ENCODE measurements around the gene CYREN.

CYREN gene

DNA sequence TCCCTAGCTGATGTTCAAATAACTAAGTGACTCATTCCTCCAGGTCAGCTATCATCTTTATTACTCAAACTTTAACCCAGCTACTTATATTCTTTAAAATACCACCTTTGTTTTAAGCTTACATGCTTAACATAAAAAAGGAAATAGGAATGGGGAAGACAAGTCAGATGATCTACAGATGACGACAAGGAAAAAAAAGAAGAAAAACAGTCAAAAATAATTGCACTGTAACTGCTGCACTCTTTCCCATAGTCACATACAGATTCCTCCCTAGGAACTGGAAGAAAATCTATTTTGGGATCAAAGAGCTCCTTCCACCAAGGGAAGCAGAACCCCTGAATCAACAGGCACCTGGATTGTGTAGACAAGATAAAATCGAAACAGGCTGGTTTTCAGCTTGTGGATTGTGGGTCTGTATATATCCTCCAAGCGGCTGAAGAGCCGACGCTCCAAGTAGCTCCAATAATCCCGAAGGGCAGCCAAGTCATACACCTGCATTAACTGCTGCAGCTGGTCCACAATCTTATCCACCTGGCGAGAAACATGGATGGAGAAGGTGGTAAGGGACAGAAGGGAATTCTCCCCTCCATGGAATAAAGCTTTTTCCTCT, 38.8 kb upstream of the CYREN start:
- no CpG with 5 or more reads among the region's 7 CpGs for WGBS (ENCODE audit: extremely low coverage, insufficient coverage, insufficient read length)
- H3K23ac ChIP-seq (ENCODE audit: low read length) = no peak overlapping the region

DNA sequence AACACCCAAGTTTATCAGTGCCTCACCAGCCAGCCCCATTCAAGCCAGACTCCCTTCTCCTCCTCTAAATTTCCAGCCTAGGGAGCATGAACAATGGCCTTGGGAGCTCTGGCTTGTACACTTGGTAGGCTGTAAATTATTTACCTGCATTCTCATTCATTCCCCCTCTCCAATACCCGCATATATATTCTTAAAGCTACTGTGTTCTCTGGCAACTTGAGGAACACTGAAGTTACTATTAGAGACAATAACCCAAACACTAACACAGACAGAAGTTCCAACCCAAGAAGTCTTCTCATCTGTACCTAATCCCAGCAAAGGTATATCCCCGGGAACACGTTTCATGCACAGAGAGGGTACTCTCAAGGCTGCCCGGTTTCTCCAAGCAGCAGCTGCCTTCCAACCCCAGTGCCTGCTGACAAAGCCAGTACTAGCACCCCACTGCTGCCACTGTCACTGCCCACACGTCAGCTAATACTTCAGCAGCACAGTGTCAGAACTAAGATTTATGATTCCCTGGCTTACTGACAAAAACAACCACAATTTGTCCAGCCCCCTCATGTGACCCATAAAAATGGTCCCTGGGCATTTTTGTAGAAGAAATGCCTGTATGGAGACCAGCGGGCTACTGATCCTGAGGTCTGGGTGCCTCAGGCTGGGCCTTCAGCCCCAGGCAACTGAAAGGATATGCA, 37.7 kb upstream of the CYREN start:
- H3K9ac ChIP-seq (ENCODE audit: low read length) = no peak overlapping the region
- peaks cover 9% of the 10 kb centered on the region for H3K79me2 ChIP-seq (ENCODE audit: control insufficient read depth, insufficient read depth, low read length, poor library complexity)
- H3K9me3 ChIP-seq (ENCODE audit: insufficient read depth, low read depth, low read length) = no peaks in the 10 kb centered on the region
- peak overlapping the region; percentile 28 for H2BK5ac ChIP-seq (ENCODE audit: low read depth, low read length, poor library complexity)
- peak overlapping the region; percentile 20 for H4K12ac ChIP-seq (ENCODE audit: low read depth, low read length)
- H3K4me3 ChIP-seq (ENCODE audit: low read depth, low read length) = no peak overlapping the region
- H4K91ac ChIP-seq (ENCODE audit: low read depth, low read length) = peak overlapping the region; percentile 70
- H3K36me3 ChIP-seq (ENCODE audit: control insufficient read depth in 1 of 2, insufficient read depth in 2 of 2, low read length in 2 of 2) = peaks cover 13% of the 10 kb centered on the region in 2 experiments
- no peak overlapping the region for H3K4ac ChIP-seq (ENCODE audit: low read depth, low read length)
- H3K4me2 ChIP-seq (ENCODE audit: low read length) = no peak overlapping the region
- DNase-seq = no peak
- H4K8ac ChIP-seq (ENCODE audit: low read depth, low read length) = no peak overlapping the region
- peak overlapping the region; percentile 74 for H3K18ac ChIP-seq (ENCODE audit: low read length)
- peaks cover 30 to 32% of the 10 kb centered on the region in 2 experiments for H3K4me1 ChIP-seq (ENCODE audit: control insufficient read depth in 1 of 2, insufficient read depth in 2 of 2, low read length in 2 of 2)
- peak overlapping the region; percentile 35 for H2BK120ac ChIP-seq (ENCODE audit: insufficient read depth, low read length, poor library complexity)
- peaks cover 16% of the 10 kb centered on the region for H3K79me1 ChIP-seq (ENCODE audit: low read length)
- no peak overlapping the region for H2AK5ac ChIP-seq (ENCODE audit: low read length)
- no CpG with 5 or more reads among the region's 6 CpGs for WGBS (ENCODE audit: extremely low coverage, insufficient coverage, insufficient read length)
- H2BK12ac ChIP-seq (ENCODE audit: low read length) = peak overlapping the region; percentile 52
- no peak overlapping the region for H2AFZ ChIP-seq (ENCODE audit: insufficient read depth, low read length, poor library complexity)
- no peak overlapping the region for H3K23ac ChIP-seq (ENCODE audit: low read length)
- H3K27ac ChIP-seq (ENCODE audit: low read depth, low read length) = no peak overlapping the region
- H3K27me3 ChIP-seq (ENCODE audit: insufficient read depth, low read length) = no peaks in the 10 kb centered on the region
- H3K14ac ChIP-seq (ENCODE audit: low read length) = peak overlapping the region; percentile 31

More for the DNA sequence above, 38.8 kb upstream of the CYREN start:
- Histone ChIP-seq H3K4me2 (ENCODE audit: low read length) (no peak overlapping the region), H3K79me1 (ENCODE audit: low read length) (peaks cover 16% of the 10 kb centered on the region), H3K14ac (ENCODE audit: low read length) (no peak overlapping the region), H2AK5ac (ENCODE audit: low read length) (no peak overlapping the region), H2BK120ac (ENCODE audit: insufficient read depth, low read length, poor library complexity) (no peak overlapping the region), H2BK5ac (ENCODE audit: low read depth, low read length, poor library complexity) (no peak overlapping the region), H3K9ac (ENCODE audit: low read length) (no peak overlapping the region), H4K12ac (ENCODE audit: low read depth, low read length) (no peak overlapping the region), H3K36me3 (ENCODE audit: control insufficient read depth in 1 of 2, insufficient read depth in 2 of 2, low read length in 2 of 2) (peaks cover 5 to 8% of the 10 kb centered on the region in 2 experiments), H3K79me2 (ENCODE audit: control insufficient read depth, insufficient read depth, low read length, poor library complexity) (peaks cover 9% of the 10 kb centered on the region), H3K18ac (ENCODE audit: low read length) (no peak overlapping the region), H2BK12ac (ENCODE audit: low read length) (no peak overlapping the region), H4K91ac (ENCODE audit: low read depth, low read length) (no peak overlapping the region), H4K8ac (ENCODE audit: low read depth, low read length) (no peak overlapping the region), H2AFZ (ENCODE audit: insufficient read depth, low read length, poor library complexity) (no peak overlapping the region), H3K4ac (ENCODE audit: low read depth, low read length) (no peak overlapping the region), H3K27ac (ENCODE audit: low read depth, low read length) (no peak overlapping the region), H3K27me3 (ENCODE audit: insufficient read depth, low read length) (no peaks in the 10 kb centered on the region), H3K4me3 (ENCODE audit: low read depth, low read length) (no peak overlapping the region), H3K4me1 (ENCODE audit: control insufficient read depth in 1 of 2, insufficient read depth in 2 of 2, low read length in 2 of 2) (peaks cover 34 to 38% of the 10 kb centered on the region in 2 experiments), H3K9me3 (ENCODE audit: insufficient read depth, low read depth, low read length) (no peaks in the 10 kb centered on the region)
- no peak for DNase-seq

- no peak overlapping the region for H3K4ac ChIP-seq (ENCODE audit: low read depth, low read length)
- peak overlapping the region; percentile 20 for H4K12ac ChIP-seq (ENCODE audit: low read depth, low read length)
- no peak overlapping the region for H3K9ac ChIP-seq (ENCODE audit: low read length)
- DNase-seq = no peak
- peak overlapping the region; percentile 29 for H2BK12ac ChIP-seq (ENCODE audit: low read length)
- H2BK5ac ChIP-seq (ENCODE audit: low read depth, low read length, poor library complexity) = peak overlapping the region; percentile 28
- H3K9me3 ChIP-seq (ENCODE audit: insufficient read depth, low read depth, low read length) = no peaks in the 10 kb centered on the region
- H2AK5ac ChIP-seq (ENCODE audit: low read length) = no peak overlapping the region
- WGBS (ENCODE audit: extremely low coverage, insufficient coverage, insufficient read length) = no CpG with 5 or more reads among the region's 8 CpGs
- peak overlapping the region; percentile 44 for H3K18ac ChIP-seq (ENCODE audit: low read length)
- H2AFZ ChIP-seq (ENCODE audit: insufficient read depth, low read length, poor library complexity) = no peak overlapping the region
- H3K4me3 ChIP-seq (ENCODE audit: low read depth, low read length) = no peak overlapping the region
- H3K27me3 ChIP-seq (ENCODE audit: insufficient read depth, low read length) = no peaks in the 10 kb centered on the region
- H3K4me1 ChIP-seq (ENCODE audit: control insufficient read depth in 1 of 2, insufficient read depth in 2 of 2, low read length in 2 of 2) = peaks cover 30 to 32% of the 10 kb centered on the region in 2 experiments
- peak overlapping the region; percentile 62 for H3K14ac ChIP-seq (ENCODE audit: low read length)
- H3K79me1 ChIP-seq (ENCODE audit: low read length) = peaks cover 16% of the 10 kb centered on the region
- peaks cover 9% of the 10 kb centered on the region for H3K79me2 ChIP-seq (ENCODE audit: control insufficient read depth, insufficient read depth, low read length, poor library complexity)
- no peak overlapping the region for H3K23ac ChIP-seq (ENCODE audit: low read length)
- H4K8ac ChIP-seq (ENCODE audit: low read depth, low read length) = no peak overlapping the region
- H3K27ac ChIP-seq (ENCODE audit: low read depth, low read length) = no peak overlapping the region
- H3K4me2 ChIP-seq (ENCODE audit: low read length) = no peak overlapping the region
- peak overlapping the region; percentile 16 for H4K91ac ChIP-seq (ENCODE audit: low read depth, low read length)
- H3K36me3 ChIP-seq (ENCODE audit: control insufficient read depth in 1 of 2, insufficient read depth in 2 of 2, low read length in 2 of 2) = peaks cover 15 to 16% of the 10 kb centered on the region in 2 experiments
- peak overlapping the region; percentile 35 for H2BK120ac ChIP-seq (ENCODE audit: insufficient read depth, low read length, poor library complexity)
Observed at GRCh38 chr7:135207406-135208101, 37.0 kb upstream of the CYREN start.

DNA sequence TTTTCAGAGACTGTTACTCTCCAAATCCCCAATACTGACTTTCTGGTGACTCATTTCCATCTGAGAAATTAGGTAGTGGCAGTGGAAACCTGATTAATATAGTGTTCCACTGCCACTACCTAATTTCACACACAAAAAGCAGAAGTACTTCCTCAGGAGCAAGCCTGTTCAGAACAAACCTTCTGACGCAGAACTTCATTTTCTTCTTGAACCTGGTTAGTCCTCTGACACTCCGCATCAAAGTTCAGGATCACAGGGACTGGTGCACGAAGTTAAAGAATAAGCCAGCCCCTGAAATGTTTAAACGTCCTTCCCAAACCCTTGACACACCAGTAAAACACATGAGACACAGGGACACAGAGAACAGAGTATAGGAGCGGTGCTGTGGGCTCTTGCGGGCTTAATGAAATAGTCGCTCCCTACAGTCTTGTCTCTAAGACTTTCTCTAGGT, 36.5 kb upstream of the CYREN start:
- Histone ChIP-seq H3K4ac (ENCODE audit: low read depth, low read length) (no peak overlapping the region), H3K23ac (ENCODE audit: low read length) (no peak overlapping the region), H2AFZ (ENCODE audit: insufficient read depth, low read length, poor library complexity) (no peak overlapping the region), H3K9ac (ENCODE audit: low read length) (no peak overlapping the region), H3K27me3 (ENCODE audit: insufficient read depth, low read length) (no peaks in the 10 kb centered on the region), H2AK5ac (ENCODE audit: low read length) (no peak overlapping the region), H3K27ac (ENCODE audit: low read depth, low read length) (no peak overlapping the region), H2BK5ac (ENCODE audit: low read depth, low read length, poor library complexity) (no peak overlapping the region), H3K79me1 (ENCODE audit: low read length) (peaks cover 16% of the 10 kb centered on the region), H3K4me1 (ENCODE audit: control insufficient read depth in 1 of 2, insufficient read depth in 2 of 2, low read length in 2 of 2) (peaks cover 30 to 32% of the 10 kb centered on the region in 2 experiments), H4K12ac (ENCODE audit: low read depth, low read length) (no peak overlapping the region), H3K14ac (ENCODE audit: low read length) (no peak overlapping the region), H3K36me3 (ENCODE audit: control insufficient read depth in 1 of 2, insufficient read depth in 2 of 2, low read length in 2 of 2) (peaks cover 15 to 16% of the 10 kb centered on the region in 2 experiments), H4K91ac (ENCODE audit: low read depth, low read length) (no peak overlapping the region), H3K4me2 (ENCODE audit: low read length) (no peak overlapping the region), H3K9me3 (ENCODE audit: insufficient read depth, low read depth, low read length) (no peaks in the 10 kb centered on the region), H2BK12ac (ENCODE audit: low read length) (no peak overlapping the region), H2BK120ac (ENCODE audit: insufficient read depth, low read length, poor library complexity) (no peak overlapping the region), H3K79me2 (ENCODE audit: control insufficient read depth, insufficient read depth, low read length, poor library complexity) (peaks cover 9% of the 10 kb centered on the region), H3K4me3 (ENCODE audit: low read depth, low read length) (no peak overlapping the region), H4K8ac (ENCODE audit: low read depth, low read length) (no peak overlapping the region), H3K18ac (ENCODE audit: low read length) (no peak overlapping the region)
- DNase-seq = peak in 1 of 2 donors; percentile 16
- no CpG with 5 or more reads among the region's 7 CpGs for WGBS (ENCODE audit: extremely low coverage, insufficient coverage, insufficient read length)

Data from trophoblast cell (in vitro differentiated cells and primary cell).